CD4-positive, alpha-beta memory T cell (primary cell): Measurements from ENCODE around the gene EIF3A. TPM values are rescaled to one million over a fixed set of nuclear protein-coding genes. Genes with fewer than 3 reads are reported as not detected.

Experiments used
- CTCF ChIA-PET: fragments of 350-600 bp; sonication (Branson Sonifier 250); formaldehyde crosslinking; loops from one replicate; lab custom pipeline; 2021; ENCODE audit warnings: inconsistent platforms; ENCODE audit not compliant: partially characterized antibody; lab: Charles Lee
- POLR2A ChIA-PET: fragments of 350-600 bp; sonication (Branson Sonifier 250); formaldehyde crosslinking; loops from one replicate; lab custom pipeline; 2021; ENCODE audit not compliant: partially characterized antibody; lab: Charles Lee
- DNase-seq, 5 donors: peaks; one replicate each; pipeline versions ENCODE4 v3.0.0 to v3.0.0-alpha.2; 2020 to 2022; ENCODE audit warnings: mixed read lengths in 1 of 5
- H3K27ac ChIP-seq: one replicate; pipeline ENCODE4 v1.7.0; 2013; ENCODE audit warnings: low read depth, low read length
- H3K27me3 ChIP-seq: 2 replicates; pipeline ENCODE4 v1.7.0; 2013; ENCODE audit warnings: mild to moderate bottlenecking, low read length, moderate library complexity; ENCODE audit not compliant: insufficient read depth
- H3K36me3 ChIP-seq: 2 replicates; pipeline ENCODE4 v1.7.0; 2013; ENCODE audit warnings: mild to moderate bottlenecking, low read length, moderate library complexity; ENCODE audit not compliant: insufficient read depth
- H3K4me1 ChIP-seq: 2 replicates; pipeline ENCODE4 v1.7.0; 2013; ENCODE audit warnings: mild to moderate bottlenecking, low read length, moderate library complexity; ENCODE audit not compliant: insufficient read depth
- H3K4me3 ChIP-seq, 2 donors: one replicate each; pipeline ENCODE4 v1.7.0; 2013; ENCODE audit warnings: low read length in 2 of 2, mild to moderate bottlenecking in 1 of 2
- H3K9me3 ChIP-seq, 2 donors: one replicate each; pipeline ENCODE4 v1.7.0; 2013; ENCODE audit warnings: low read length in 2 of 2, control low read depth in 1 of 2; ENCODE audit not compliant: control insufficient read depth in 1 of 2
- H3K27ac Mint-ChIP-seq, 7 donors: one replicate each; pipeline ENCODE4 v1.8.0; 2020 to 2021; ENCODE audit warnings: mixed read lengths in 7 of 7, mild to moderate bottlenecking in 6 of 7, inconsistent platforms in 3 of 7, moderate library complexity in 3 of 7
- H3K27me3 Mint-ChIP-seq, 2 donors: one replicate each; pipeline ENCODE4 v1.8.0; 2020 to 2021; ENCODE audit warnings: mixed read lengths in 2 of 2
- H3K36me3 Mint-ChIP-seq, 2 donors: one replicate each; pipeline ENCODE4 v1.8.0; 2020 to 2021; ENCODE audit warnings: mixed read lengths in 2 of 2, inconsistent platforms in 1 of 2, mild to moderate bottlenecking in 1 of 2
- H3K4me1 Mint-ChIP-seq, 4 donors: one replicate each; pipeline ENCODE4 v1.8.0; 2020 to 2021; ENCODE audit warnings: mixed read lengths in 4 of 4, mild to moderate bottlenecking in 1 of 4
- H3K4me3 Mint-ChIP-seq, 8 donors: one replicate each; pipeline ENCODE4 v1.8.0; 2020 to 2021; ENCODE audit warnings: mixed read lengths in 8 of 8, mild to moderate bottlenecking in 7 of 8, moderate library complexity in 6 of 8, inconsistent platforms in 3 of 8
- H3K9me3 Mint-ChIP-seq, 8 donors: one replicate each; pipeline ENCODE4 v1.8.0; 2020 to 2021; ENCODE audit warnings: mixed read lengths in 8 of 8, mild to moderate bottlenecking in 5 of 8, inconsistent platforms in 3 of 8, moderate library complexity in 1 of 8
- intact Hi-C: fragments of 100-400 bp; cut with micrococcal nuclease; formaldehyde crosslinking; loops from one replicate; pipeline ENCODE4 v1.15.1; 2023
- polyA plus RNA-seq, 2 donors: library from polyadenylated mRNA; unstranded; fragments of 300-500 nt; fragmentation: Illumina TruSeq; gene quantifications; one replicate each; pipeline ENCODE4 v1.2.3, GENCODE V29; 2021
- total RNA-seq, 2 experiments: library from RNA; stranded (reverse); gene quantifications; one replicate each; pipeline ENCODE4 v1.2.3, GENCODE V29; 2021

Gene EIF3A
- total and polyA plus RNA-seq, 4 experiments from 2014 or later = 29.8 to 129 (median 102) TPM

DNA sequence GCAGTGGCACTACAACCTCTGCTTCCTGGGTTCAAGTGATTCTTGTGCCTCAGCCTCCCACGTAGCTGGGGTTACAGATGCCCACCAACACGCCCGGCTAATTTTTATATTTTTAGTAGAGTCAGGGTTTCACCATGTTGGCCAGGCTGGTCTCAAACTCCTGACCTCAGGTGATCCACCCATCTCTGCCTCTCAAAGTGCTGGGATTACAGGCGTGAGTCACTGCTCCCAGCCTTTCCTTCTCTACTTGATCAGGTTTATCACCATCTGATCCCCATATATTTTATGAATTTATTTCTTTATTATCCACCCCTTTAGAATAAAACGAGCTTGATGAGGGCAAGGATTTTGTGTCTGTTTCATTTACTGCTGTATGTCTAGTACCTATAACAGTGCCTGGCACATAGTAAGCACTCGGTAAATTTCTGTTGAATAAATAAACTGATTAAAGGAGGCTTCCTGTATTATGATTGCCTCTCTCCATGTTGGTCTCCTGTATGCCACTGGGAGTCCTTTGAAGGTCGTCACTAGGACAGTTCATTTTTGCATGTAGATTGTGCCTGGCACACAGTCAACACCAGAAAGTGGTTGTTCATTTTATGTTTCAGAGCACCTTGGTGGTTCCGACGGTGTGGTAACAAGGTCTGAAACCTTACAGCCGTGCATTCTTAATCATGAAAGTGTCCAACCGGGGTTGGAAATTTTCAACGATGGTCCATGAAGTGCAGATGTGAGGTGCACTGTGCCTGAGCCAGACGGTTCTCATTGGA is 9.6 kb upstream of the EIF3A start:
- peak; percentile 72 to 80 (median 79) for DNase-seq
- H3K36me3 ChIP-seq = no peaks in the 10 kb centered on the region
- peak overlapping the region; percentile 72 for H3K27ac ChIP-seq
- Mint-ChIP-seq H3K9me3 (peaks cover 0 to 4% (median 0%) of the 10 kb centered on the region in 8 donors), H3K36me3 (no peaks in the 10 kb centered on the region), H3K4me1 (peaks cover 36 to 71% (median 52%) of the 10 kb centered on the region in 4 donors), H3K27ac (peak overlapping the region; percentile 91 to 100 (median 100)), H3K4me3 (peak overlapping the region; percentile 72 to 89 (median 82)), H3K27me3 (no peaks in the 10 kb centered on the region)
- no peaks in the 10 kb centered on the region for H3K27me3 ChIP-seq
- CTCF ChIA-PET = interaction anchor here (0.6 to 2.9 kb wide), 4 partner anchors 9 to 24 kb away, joined by 5 to 24 read pairs (median 9); partner anchors contain the start of genes DENND10 and EIF3A
- peak overlapping the region in 1 of 2 donors; percentile 36 for H3K4me3 ChIP-seq
- H3K4me1 ChIP-seq = peaks cover 60% of the 10 kb centered on the region
- POLR2A ChIA-PET = interaction anchor here (0.5 to 9.5 kb wide), 13 partner anchors 10 to 452 kb away, joined by 3 to 169 read pairs (median 7); partner anchors contain the start of genes DENND10, EIF3A, NANOS1 and RGS10
- H3K9me3 ChIP-seq = no peaks in the 10 kb centered on the region
- intact Hi-C loops = loop anchor here (2.0 kb wide), 1 partner anchor 89 kb away; the partner anchor contains the start of gene PRDX3

DNA sequence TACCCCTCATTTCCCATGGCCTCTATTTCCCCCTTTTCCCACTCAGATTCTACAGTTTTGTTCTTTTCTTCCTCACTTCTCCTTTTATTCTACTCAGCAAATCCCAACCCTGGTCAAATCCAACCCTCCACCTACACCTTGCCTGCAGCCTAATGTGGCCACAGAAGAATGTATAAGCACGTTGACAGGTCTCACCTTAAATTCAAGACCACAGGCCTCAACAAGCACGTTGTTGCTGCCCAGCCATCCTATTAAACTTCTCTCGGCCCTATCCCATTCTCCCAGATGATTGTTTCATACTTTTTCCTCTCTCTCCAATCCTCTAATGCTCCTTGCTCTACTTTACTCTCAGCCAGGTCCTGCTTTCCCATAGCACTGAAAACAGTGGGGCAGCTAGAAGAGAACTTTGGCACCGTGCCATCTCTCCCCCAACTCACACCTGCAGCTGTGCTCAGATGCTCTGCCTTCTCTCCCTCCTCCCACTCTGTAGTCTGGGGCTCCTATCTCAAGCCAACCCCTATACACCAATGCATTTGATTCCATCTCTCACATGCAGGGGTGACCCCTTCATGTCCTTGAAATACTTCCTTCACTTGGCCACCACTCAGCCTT is 6.8 kb upstream of the EIF3A start:
- Histone ChIP-seq H3K9me3 (no peaks in the 10 kb centered on the region), H3K27me3 (no peaks in the 10 kb centered on the region), H3K27ac (no peak overlapping the region), H3K4me3 (no peak overlapping the region), H3K36me3 (no peaks in the 10 kb centered on the region), H3K4me1 (peaks cover 33% of the 10 kb centered on the region)
- peak overlapping the region in 1 of 8 donors; percentile 21 for H3K4me3 Mint-ChIP-seq
- CTCF ChIA-PET = no interaction called here
- peaks cover 36 to 56% (median 47%) of the 10 kb centered on the region in 4 donors for H3K4me1 Mint-ChIP-seq
- H3K36me3 Mint-ChIP-seq = no peaks in the 10 kb centered on the region
- POLR2A ChIA-PET = interaction anchor here (1.3 to 9.5 kb wide), 2 partner anchors 16 to 17 kb away, joined by 4 to 169 read pairs; partner anchors contain the start of gene DENND10
- H3K27ac Mint-ChIP-seq = peak overlapping the region in 6 of 7 donors; percentile 3 to 88 (median 68)
- intact Hi-C loops = loop anchor here (10.0 kb wide), 1 partner anchor 507 kb away; the partner anchor contains the start of gene TIAL1
- peaks cover 0 to 2% (median 0%) of the 10 kb centered on the region in 8 donors for H3K9me3 Mint-ChIP-seq
- DNase-seq = no peak
- H3K27me3 Mint-ChIP-seq = no peaks in the 10 kb centered on the region

DNA sequence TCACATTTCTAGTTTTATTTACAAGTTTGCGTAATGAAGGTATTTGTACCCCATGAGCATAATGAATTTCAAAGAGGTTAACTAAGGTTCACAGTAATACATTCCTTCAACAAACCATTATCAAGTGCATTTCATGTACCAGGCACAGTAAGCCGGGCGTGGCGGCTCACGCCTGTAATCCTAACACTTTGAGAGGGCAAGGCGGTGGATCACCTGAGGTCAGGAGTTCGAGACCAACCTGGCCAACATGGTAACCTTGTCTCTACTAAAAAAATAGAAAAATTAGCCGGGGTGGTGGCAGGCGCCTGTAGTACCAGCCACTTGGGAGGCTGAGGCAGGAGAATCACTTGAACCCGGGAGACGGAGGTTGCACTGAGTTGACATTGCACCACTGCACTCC is 4.3 kb upstream of the EIF3A start:
- intact Hi-C loops = loop anchor here (10.0 kb wide), 1 partner anchor 510 kb away; the partner anchor contains the start of gene TIAL1
- no peaks in the 10 kb centered on the region for H3K9me3 ChIP-seq
- DNase-seq = no peak
- CTCF ChIA-PET = interaction anchor here (0.7 kb wide), 2 partner anchors 9 to 405 kb away, joined by 3 to 4 read pairs; no protein-coding TSS in a partner anchor
- H3K27ac ChIP-seq = no peak overlapping the region
- H3K4me3 ChIP-seq = no peak overlapping the region
- no peaks in the 10 kb centered on the region for H3K36me3 ChIP-seq
- Mint-ChIP-seq H3K27ac (no peak overlapping the region), H3K4me3 (no peak overlapping the region), H3K27me3 (no peaks in the 10 kb centered on the region), H3K9me3 (peaks cover 0 to 5% (median 0%) of the 10 kb centered on the region in 8 donors), H3K36me3 (peaks cover 0 to 8% of the 10 kb centered on the region in 2 donors), H3K4me1 (peaks cover 25 to 43% (median 35%) of the 10 kb centered on the region in 4 donors)
- POLR2A ChIA-PET = interaction anchor here (8.8 kb wide), 1 partner anchor 18 kb away, joined by 179 read pairs; the partner anchor contains the start of gene DENND10
- peaks cover 20% of the 10 kb centered on the region for H3K4me1 ChIP-seq
- no peaks in the 10 kb centered on the region for H3K27me3 ChIP-seq

DNA sequence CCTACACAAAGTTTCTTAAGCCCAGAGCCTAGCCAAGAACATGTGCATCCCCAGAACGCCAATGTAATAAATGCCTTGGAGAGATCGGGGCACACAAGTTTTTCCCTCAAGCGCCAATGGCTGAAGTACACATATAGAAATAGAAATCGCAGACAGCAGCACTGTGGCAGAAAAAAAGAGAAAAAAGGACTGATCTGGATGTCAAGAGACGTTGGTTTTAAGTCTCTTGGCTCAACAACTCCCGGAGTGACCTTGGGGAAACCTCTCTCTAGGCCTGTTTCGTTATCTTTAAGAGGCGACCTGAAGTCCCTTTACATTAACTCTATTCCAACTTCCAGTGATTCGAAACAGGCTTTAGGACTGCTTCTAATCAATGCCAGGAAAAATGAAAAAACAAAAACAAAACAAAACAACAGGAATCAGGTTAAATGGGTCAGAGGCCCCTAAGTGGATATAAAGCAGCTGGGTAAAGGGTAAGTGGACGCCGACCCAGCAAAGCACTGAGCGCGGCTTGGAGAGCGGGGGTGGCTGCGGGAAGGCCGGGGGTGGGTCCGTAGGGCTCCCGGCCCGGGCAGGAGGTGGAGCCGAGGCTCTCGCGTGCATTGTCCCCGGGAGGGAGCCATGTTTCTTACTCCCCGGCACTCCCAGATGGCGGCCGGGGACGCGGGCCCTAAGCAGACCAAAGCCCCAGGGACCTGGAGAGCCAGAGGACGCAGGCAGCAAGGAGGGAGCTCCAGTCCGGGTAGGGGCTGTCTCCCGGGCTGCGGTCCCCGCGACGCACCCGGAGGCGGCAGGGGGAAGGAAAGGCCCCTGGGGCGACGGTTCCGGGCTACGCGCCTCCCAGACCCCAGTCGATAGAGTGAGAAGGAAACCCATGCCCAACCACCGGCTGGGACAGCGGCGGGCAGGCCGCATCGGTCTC is 757 bp downstream of the EIF3A start:
- DNase-seq = peak; percentile 59 to 72 (median 67)
- Mint-ChIP-seq H3K27ac (peak overlapping the region; percentile 97 to 99 (median 99)), H3K4me1 (peaks cover 26 to 63% (median 39%) of the 10 kb centered on the region in 4 donors), H3K27me3 (no peaks in the 10 kb centered on the region), H3K4me3 (peak overlapping the region; percentile 97 to 99 (median 99)), H3K9me3 (peaks cover 0 to 5% (median 0%) of the 10 kb centered on the region in 8 donors), H3K36me3 (peaks cover 0 to 34% of the 10 kb centered on the region in 2 donors)
- Histone ChIP-seq H3K4me3 (peak overlapping the region; percentile 93 to 99), H3K27me3 (no peaks in the 10 kb centered on the region), H3K27ac (peak overlapping the region; percentile 98), H3K36me3 (no peaks in the 10 kb centered on the region), H3K9me3 (no peaks in the 10 kb centered on the region), H3K4me1 (peaks cover 50% of the 10 kb centered on the region)
- CTCF ChIA-PET = interaction anchor here (0.6 to 3.6 kb wide), 6 partner anchors 11 to 736 kb away, joined by 3 to 24 read pairs (median 4); partner anchors contain the start of gene DENND10
- intact Hi-C loops = loop anchor here (1.0 to 10.0 kb wide), 8 partner anchors 11 to 515 kb away; partner anchors contain the start of genes CACUL1, DENND10, GRK5 and PRDX3
- POLR2A ChIA-PET = interaction anchor here (0.6 to 8.8 kb wide), 15 partner anchors 9 to 508 kb away, joined by 3 to 179 read pairs (median 6); partner anchors contain the start of genes DENND10, NANOS1 and SFXN4

DNA sequence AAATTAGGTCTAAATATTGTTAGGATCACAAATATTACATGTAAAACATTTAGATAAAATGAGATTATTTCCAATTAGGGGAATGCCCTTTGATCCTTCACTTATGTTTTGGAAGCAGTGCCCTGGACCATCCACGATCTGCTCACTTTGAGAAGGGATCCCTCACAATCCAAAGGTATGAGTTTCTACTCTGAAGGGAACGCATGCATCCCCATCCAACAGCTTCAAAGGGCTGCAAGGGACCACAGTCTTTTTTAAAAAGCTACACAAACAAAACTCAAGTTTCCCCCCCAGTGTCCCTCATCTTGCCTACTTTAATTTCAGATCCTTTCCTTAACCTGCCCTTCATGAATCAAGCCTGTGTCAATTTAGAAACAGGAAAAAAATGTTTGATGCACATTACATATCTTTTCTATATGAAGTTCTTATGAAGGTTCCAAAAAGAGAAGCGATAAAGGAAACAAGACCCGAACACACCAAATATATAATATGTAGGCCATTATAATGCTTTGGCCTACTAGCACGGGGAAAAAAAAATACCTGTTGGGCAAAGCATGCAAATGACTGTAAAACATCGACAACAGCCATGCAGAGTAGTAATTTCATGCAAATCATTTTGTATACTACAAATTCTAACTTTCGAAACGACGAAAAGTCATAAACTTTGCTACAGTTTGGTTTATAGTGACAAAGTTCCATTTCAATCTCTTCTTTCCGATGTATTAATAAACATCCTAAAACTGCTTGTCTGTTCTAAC is 2.0 kb downstream of the EIF3A start:
- DNase-seq = no peak
- H3K9me3 Mint-ChIP-seq = peaks cover 0 to 5% (median 0%) of the 10 kb centered on the region in 8 donors
- ChIA-PET CTCF (interaction anchor here (0.7 to 3.6 kb wide), 3 partner anchors 12 to 26 kb away, joined by 3 to 24 read pairs (median 8); partner anchors contain the start of gene DENND10), POLR2A (interaction anchor here (0.7 to 8.8 kb wide), 7 partner anchors 12 to 54 kb away, joined by 3 to 179 read pairs (median 23); partner anchors contain the start of gene DENND10)
- H3K27me3 ChIP-seq = no peaks in the 10 kb centered on the region
- H3K36me3 ChIP-seq = no peaks in the 10 kb centered on the region
- H3K27ac ChIP-seq = peak overlapping the region; percentile 98
- H3K4me1 ChIP-seq = peaks cover 61% of the 10 kb centered on the region
- H3K9me3 ChIP-seq = no peaks in the 10 kb centered on the region
- intact Hi-C loops = no loop called here
- H3K4me3 ChIP-seq = peak overlapping the region; percentile 93 to 99
- peak overlapping the region; percentile 97 to 99 (median 99) for H3K4me3 Mint-ChIP-seq
- peaks cover 0 to 39% of the 10 kb centered on the region in 2 donors for H3K36me3 Mint-ChIP-seq
- H3K4me1 Mint-ChIP-seq = peaks cover 29 to 70% (median 43%) of the 10 kb centered on the region in 4 donors
- H3K27me3 Mint-ChIP-seq = no peaks in the 10 kb centered on the region
- H3K27ac Mint-ChIP-seq = peak overlapping the region; percentile 97 to 99 (median 99)
